Measurements from ENCODE around the gene FSIP2.

The FSIP2 gene, protein sequence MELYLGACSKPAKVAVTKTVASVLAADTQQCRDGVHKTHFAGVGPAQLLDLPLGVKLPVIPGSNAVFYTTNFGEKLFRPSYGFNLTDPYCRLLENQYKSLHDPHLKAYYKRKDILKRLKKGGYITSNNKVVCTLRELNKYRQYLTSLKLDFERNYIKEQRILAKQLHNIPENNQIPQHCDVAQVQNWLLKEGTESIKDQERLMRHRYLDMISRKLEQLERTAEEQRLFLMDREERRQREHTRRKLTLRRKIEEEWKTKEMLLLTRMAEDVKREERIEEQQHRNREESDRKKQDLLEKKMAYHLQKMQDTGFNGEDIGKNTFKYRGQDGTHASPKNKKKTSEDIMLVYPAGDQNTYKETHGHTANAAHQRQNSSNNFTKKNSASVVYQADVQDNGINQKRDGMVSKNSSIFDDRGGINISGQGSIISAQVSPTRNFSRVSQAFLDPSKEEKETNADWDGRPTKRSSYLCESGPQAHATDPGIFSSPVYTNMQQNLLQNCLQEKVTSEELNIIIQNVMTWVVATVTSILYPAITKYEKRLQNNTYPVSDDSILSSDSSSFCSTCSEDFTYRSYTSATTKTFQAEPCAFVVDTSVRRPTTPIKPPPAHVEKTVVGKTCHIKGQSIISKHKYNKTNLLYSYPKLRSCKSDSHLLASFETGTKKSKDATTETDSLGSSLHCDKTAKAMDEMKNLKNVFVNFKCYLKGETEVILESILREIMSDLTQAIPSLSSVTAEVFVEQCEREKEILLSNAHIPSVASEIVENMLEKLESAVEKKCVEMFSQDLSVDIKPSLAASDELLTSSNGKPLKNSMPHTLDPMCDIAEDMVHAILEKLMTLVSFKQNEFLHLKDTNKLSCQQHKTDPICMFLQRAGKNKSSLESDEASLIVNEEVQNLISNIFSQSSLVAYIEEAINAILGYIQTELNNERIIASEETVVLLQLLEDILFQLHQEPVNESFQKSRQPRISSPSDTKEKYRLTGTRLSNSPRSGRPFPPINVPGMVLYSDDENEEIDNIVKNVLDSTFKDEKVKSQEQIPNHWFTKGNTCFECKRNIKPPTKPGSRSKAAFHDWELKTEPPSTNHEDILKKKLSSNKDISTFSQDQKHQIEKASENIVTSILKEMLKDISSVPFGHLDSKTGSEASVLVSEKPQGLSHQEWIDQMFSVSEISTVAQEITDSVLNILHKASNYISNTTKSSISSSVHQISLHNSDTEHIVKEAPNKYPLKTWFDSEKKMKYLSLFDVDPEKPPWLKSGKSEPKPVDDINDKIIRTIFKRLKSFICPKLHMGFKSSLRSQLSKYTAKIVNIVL (N-terminal part only)

DNA sequence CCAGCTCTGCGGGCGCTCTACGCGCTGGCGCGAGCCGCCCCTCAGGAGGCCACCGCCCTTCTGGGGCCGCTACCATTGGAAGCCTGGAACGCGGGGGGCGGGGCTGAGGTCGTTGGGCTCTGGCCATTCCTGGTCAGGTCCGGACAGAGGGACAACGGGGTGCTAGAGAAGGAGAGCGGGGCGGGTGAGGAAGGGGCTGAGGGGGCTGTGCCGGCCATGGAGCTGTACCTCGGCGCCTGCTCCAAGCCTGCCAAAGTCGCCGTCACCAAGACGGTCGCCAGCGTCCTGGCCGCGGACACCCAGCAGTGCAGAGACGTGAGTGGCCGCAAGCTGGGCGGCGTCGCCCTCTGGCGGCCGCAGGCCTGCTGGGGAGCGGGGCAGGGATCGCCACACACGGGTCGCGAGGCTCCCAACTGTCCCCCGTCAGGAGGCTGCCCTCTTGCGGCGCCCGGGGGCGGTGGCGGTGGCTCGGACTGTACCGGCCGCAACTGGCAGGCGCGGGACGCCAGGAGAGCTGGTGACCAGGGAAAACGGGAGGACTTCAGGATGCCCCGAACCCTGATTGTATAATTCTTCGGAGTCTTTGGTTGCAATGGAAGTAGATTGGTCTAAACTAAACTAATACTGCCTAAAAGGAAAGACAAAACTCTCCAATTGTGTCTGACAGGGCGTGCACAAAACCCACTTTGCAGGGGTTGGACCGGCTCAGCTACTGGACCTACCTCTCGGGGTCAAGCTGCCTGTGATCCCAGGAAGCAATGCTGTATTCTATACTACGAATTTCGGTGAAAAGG is at the start of gene FSIP2:
TSS of gene FSIP2 (plus strand) at position 126 of the 794 bp plus-strand sequence. CDS start at position 217, 91 bp downstream.
- no peak for DNase-seq

DNA sequence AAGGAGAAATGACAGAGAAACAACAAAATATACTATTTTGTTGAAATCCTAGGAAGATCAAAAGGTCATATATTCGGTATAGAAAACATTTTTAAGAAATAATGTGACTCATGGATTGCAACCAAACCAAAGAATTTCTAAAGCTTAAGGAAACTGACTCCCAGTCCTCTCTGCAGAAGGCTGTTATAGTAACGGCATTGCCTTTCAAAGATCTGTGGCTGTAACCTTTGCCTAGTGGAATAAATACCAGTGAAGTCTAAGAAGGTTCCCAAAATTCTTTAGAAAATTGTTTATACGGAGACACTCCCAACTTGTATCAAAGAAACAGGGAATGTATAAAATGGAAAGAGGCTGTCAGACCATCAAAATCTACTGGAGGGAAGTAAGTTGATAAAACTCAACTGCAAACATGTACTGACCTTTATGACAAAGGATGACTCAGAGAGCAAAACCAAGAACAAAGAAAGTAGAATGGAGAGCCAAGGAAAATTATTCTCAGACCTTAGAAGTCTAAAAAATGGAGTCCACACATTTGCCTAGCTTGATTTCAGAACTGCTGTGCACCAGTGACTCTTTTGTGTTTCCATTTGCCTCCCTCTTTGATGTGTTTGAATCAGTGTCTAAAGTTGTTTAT is 48.6 kb upstream of the FSIP2 start:
- DNase-seq = no peak

DNA sequence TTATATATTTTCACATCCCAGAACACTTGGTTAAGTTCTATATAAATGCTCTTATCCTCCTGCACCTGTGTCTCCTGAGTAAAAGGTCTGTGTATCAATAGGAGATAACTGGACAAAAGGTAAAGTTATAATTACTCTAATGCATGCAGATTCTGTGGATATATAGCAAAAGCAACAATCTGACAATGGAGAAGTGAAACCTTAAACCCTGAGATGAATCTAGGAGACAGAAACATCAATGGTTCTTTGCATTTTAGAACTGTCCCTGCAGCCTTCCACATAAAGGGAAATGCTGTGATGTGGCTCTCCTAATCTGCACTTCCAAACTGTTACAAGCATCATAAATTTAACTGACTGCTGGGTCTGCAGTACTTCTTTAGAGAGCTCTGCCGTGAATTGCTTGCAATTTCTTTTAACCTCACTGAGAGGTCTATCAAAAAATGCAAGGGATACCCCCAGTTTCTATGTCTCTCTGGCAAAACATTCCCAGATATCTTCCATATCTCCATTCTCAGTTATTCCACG is 42.8 kb upstream of the FSIP2 start:
- no peak for DNase-seq

DNA sequence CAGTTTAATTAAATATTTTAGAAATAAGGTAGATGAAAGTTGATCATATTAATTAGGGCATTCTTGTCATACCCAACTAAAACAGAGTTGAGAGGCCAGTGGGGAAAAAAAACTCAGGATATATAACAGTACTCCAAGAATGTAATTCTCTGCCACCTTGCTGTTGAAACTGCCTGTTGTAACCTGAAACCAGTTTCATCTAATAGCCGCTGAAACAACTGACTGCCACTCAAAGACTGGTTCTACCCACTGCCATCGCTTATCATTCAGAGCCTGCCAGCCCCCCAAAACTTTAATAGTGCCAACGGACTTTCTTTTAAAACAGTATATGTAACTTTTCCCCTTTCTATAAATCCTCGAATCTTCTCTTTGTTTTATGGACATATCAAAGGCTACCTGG is 37.7 kb upstream of the FSIP2 start:
- DNase-seq = no peak

DNA sequence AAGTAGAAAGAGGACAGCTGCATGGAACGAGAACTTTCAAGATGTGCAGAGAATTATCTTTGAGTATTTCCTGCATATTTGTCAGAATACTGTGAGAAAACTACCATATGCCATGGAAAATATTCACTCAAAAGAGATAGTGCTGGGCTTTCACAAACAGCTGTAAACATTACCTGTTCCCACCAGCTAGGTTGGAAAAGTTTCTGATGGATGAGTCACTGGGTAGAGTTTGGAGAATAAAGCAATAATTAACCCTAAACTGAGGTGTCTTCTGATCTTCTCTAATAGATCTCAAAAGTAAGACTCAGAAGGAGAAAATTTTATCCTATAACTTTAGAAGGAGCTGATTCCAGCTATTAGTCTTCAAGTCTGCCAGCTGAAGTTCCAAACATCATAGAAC is 3.9 kb upstream of the FSIP2 start:
- DNase-seq = no peak

DNA sequence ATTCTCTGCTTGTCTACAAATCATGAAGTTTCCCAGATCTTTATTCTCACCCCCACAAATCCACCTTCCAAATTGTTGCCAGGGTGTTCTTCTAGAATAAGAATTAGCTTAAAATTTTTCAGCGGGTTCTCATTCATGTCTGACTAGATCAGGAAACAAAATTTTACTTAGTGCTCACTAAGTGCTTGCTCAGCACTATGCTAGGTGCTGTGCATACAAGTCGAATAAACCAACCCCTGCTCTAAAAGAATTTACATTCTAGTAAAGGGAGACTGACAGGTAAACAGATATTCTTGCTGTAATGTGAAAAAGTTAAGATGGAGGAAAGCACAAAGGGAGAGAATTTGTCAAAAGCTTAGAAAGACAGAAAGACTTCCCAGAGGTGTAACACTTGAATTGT is 2.4 kb upstream of the FSIP2 start:
- no peak for DNase-seq

DNA sequence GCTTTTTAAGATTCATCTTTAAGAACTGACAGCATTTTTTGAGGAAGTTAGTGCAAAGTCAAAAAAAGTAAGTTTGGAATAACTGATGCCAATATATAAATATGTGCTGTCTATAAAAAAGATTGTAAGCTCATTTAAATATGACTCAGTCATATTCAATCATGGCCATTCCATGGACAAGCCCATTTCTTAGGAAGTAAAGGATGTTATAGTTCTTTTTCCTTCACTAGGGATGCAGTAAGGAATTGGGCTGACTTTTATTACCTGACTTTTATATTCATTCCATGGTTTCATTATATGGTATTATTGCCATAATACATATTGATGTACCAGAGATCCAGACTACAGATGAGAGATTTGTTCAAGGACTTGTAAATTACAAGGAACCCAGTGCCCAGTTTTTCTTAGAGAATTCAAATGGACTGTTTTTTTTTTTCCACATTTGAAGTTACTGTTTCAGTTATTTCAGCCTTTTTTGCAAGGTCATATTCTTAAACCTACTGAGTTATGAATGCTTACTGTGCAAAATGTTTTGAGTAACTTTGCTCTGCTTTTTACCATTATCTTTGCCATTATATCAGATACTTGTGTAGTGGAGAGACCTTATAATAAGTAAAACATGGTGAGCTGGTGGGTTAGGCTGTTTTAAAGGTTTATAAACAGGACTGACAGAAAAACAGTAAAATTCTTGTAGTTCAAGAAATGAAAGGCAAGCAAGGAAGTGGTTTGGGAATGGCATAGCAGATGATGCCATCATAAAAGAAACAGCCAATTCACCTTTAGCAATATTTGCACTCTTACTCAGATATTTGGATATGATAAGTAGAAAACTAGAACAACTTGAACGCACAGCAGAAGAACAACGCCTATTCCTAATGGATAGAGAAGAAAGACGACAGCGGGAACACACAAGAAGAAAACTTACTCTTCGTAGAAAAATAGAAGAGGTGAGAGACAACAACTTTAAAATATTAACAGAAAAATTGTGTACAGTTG is 7.6 kb downstream of the FSIP2 start:
- no peak for DNase-seq

DNA sequence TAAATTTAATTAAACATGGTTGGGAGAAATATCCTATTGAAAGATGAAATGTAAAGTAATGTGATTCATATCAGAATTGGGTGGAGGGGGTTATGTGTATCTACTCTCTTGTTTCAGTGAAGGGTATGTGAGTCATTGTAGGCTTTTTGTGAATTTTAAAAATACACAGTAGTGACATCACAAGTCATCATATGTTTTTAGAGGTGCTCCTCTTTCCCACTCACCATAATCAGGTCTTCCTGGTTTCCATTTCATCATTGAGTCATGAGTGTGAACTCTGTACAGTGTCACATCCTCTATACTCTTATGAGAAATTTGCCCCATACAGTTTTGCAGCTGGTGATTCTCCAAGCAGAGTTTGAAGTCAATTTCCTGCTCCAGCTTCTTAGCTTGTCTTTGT is 18.8 kb downstream of the FSIP2 start:
- DNase-seq = no peak

DNA sequence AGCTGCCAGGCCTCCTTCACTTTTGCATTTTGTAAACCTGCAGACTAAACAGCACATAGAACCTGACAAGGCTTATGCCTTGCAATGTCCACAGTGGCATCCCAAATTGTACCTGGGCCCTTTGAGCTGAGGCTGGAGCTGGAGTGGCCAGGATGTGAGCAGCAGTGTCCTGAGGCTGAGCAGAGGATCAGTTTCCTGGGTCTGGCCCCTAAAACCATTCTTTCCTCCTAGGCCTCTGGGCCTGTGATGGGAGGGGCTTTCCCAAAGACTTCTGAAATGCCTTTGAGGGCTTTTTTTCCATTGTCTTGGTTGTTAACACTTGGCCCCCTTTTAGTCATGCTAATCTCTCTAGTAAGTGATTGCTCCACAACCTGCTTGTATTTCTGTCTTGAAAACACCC is 32.8 kb downstream of the FSIP2 start:
- DNase-seq = no peak

DNA sequence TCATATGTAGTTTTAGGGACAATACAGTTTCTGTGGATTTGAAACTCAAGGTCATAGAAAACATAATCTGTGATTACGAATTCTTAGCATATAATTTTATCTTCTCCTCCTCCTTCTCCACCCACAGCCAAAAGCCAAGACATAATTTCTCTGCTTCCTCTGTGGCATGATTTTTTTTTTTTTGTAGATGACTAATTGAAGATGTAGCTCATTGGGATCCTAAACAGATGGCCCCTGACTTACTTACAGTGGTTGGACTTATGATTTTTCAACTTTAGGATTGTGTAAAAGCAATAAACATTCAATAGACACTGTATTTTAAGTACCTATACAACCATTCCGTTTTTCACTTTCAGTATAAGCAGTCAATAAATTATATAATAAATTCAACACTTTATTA is 42.3 kb downstream of the FSIP2 start:
- no peak for DNase-seq

DNA sequence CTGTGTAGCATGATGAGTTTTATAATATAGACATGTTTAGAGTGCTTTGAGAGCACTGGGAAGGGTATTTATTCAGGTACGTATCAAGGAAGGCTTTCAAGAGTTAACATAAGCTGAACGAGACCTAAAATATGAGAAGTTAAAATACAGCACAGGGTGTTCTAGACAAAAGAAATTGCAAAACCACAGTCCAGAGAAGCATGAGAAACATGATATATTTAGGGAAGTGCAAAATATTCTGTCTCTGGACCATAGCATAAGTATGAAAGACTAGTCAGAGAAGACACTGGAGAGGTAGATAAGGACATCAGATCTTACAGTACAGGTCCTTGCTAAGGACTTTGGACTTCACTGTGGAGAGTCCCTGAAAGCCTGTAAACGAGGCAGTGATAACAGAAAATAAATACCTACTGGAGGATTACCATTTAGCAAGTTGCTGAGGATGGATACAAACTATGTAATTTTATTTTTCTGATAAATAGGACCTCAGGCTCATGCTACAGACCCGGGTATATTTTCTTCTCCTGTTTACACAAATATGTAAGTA is 43.7 kb downstream of the FSIP2 start:
- no peak for DNase-seq

DNA sequence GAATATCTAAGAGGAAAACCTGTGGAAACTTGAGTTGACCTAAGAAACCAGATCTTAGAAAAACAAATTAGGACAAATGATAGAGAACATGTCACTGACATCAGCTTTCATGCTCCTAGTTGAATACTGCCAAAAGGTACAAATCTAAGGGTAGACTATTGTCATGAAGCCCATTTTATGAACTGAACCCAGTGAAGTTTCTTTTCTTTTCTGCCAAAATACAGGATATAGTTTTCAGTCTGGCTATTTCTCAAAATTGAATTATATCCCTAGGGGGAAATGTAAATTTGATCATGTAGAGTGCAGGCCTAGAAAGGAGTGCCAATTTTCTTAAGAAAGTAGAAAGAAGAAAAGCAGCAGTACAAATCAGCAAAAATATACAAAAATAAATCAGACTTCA is 46.6 kb downstream of the FSIP2 start:
- no peak for DNase-seq

DNA sequence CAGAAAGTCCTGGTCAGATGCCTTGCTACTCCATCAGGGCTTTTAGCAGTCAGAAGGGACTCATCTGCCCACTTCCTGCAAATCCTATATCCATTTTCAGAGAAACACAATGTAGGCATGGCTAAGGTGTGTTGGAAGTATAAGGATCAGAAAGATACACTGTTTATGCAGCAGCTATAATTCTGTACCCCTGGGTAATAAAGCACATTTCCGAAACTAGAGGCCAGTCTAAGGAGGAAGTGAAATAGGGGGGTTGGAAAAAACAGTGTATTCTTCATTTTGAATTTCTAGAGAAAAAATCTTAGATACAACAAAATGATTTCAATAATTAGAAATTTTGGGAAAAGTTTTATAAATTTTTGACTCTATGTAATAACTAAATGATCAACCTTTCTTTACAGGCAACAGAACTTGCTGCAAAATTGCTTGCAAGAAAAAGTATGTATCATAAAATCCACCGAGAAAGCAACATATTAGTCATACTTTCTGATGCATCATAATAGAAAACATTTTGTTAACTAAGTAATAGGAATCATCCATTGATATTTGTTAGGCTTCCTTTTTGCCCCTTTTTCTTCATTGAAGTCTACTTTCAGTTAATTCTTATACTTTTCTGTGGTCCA is 47.4 kb downstream of the FSIP2 start:
- no peak for DNase-seq

DNA sequence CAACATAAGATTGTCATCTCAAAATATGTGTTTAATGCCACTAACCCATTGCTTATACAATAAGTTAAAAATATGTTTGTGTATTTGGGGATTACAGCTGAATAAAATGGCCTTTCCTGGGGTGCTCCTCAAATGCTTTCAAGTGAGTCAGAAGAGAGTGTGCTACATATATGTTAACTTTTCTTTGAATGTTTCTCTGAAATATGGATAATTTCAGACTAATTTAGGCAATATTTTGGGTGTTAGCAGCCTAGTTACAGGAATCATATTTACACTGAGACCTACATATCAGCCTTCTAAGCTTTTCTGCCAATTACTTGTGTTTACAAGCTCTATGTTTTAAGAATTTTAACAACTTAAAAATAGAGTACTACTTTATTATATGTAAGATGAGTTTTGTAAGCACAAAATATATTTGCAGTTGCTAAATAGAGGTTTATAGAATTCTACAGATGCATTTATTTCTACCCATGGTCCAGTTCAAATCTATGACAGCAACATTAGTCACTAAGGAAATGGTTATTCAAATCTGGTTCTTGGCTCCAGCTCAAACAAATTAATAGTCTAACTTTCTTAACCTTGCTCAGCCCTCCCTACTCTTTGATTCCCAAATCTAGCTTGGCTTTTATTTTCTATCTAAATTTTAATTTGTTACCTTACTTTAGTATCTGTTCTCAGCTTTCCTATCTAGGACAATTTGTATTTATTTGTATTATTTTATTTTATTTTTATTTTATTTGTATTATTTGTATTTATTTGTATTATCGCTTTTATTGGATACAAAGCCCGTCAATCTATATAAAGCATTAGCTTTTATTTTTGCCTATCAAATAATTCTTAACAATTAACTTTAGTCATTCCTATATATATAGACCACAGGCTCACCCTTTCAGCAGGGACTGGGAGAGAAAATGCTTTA is 48.9 kb downstream of the FSIP2 start:
- DNase-seq = no peak

DNA sequence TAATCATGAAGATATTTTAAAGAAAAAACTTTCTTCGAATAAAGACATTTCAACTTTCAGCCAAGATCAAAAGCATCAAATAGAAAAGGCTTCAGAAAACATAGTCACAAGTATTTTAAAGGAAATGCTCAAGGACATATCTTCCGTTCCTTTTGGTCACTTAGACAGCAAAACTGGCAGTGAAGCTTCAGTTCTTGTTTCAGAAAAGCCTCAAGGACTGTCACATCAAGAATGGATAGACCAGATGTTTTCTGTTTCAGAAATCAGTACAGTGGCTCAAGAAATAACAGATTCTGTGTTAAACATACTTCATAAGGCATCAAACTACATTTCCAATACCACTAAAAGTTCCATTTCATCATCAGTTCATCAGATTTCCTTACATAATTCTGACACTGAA is 51.8 kb downstream of the FSIP2 start:
- DNase-seq = no peak

DNA sequence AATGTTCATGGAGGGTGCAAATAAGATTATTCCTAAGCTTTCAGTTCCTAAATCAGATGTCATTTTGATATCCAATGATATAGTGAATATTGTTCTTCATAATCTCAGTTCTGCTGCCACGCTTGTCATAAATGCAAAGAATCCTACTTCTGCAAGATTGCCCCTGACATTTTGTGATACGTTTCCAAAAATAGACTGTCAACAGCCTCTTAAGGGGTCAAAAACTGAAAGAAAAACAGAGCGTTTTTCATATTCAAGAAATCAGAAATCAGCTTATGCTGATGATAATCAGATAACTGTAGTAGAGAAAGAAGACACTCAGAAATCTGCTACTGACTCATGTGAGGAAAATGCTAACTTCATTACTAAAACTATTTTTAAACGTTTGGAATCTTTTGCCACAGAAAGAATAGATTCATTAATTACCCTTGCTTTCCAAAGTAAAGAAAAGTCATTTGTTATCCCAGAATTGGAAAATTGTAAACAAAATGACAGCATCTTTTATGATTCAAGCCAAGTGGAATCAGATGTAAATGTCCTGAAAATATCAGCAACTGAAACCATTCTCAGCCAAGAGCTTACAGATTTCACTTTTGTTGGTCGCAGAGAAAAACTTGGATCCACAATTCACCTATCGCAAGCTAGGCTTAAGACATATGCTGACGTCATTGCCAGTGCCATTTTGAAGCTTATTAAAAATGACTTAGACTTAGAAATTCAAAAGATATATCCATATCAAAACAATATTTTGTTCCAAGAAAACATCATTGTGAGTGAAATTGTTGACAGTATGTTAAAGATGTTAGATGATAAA is 55.1 kb downstream of the FSIP2 start:
- no peak for DNase-seq

DNA sequence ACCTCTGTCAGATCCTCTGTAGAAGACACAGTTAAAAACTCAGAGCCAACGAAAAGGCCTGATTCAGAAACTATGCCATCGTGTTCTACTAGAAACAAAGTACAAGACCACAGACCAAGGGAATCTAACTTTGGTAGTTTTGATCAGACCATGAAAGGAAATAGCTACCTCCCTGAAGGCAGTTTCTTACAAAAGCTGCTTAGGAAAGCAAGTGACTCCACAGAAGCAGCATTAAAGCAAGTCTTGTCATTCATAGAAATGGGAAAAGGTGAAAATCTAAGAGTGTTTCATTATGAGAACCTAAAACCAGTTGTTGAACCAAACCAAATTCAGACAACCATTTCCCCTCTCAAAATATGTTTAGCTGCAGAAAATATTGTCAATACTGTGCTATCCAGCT is 58.2 kb downstream of the FSIP2 start:
- DNase-seq = no peak
